ENCODE data around the gene EPHA4. TPM values are rescaled to one million over a fixed set of nuclear protein-coding genes. Genes with fewer than 3 reads are reported as not detected.

The EPHA4 gene
- total RNA-seq, 4 donors from 2014 or later: 38.9 to 98.9 (median 68.0) TPM

- Histone ChIP-seq H3K36me3 (no peaks in the 10 kb centered on the region), H3K9me3 (no peaks in the 10 kb centered on the region), H3K4me3 (replicated peaks in 1 of 3) (no peak overlapping the region), H3K4me1 (peaks cover 2 to 3% of the 10 kb centered on the region in 2 donors), H3K27ac (no peak overlapping the region), H3K27me3 (no peaks in the 10 kb centered on the region)
- DNase-seq: no peak
- 84 to 87% methylated on average over 5 of the region's 5 CpGs for WGBS, 2 donors
- intact Hi-C loops (cut with DNase I): no loop called here
- no peak for TF ChIP-seq CTCF (IDR thresholded peaks at IDR 0.05)
Observed at GRCh38 chr2:221458578-221458977, 113.5 kb downstream of the EPHA4 start.

GRCh38 chr2:221455214-221455613 lies 116.9 kb downstream of the EPHA4 start:
- WGBS, 2 donors: 76 to 81% methylated on average over 6 of the region's 6 CpGs
- Histone ChIP-seq H3K27ac (no peak overlapping the region), H3K9me3 (no peaks in the 10 kb centered on the region)

GRCh38 chr2:221454459-221455105 lies 117.5 kb downstream of the EPHA4 start:
- no peaks in the 10 kb centered on the region for H3K4me1 ChIP-seq
- no peaks in the 10 kb centered on the region for H3K27me3 ChIP-seq
- H3K27ac ChIP-seq: no peak overlapping the region
- no peak for TF ChIP-seq POLR2A (IDR thresholded peaks at IDR 0.05)
- no peak for TF ChIP-seq CTCF (IDR thresholded peaks at IDR 0.05)
- H3K36me3 ChIP-seq: no peaks in the 10 kb centered on the region
- no peak for DNase-seq
- H3K9me3 ChIP-seq: no peaks in the 10 kb centered on the region
- 87 to 96% methylated on average over 3 of the region's 3 CpGs for WGBS, 2 donors
- no peak overlapping the region for H3K4me3 ChIP-seq (replicated peaks in 1 of 3)
- intact Hi-C loops (cut with DNase I): no loop called here

More at GRCh38 chr2:221455214-221455613, 116.9 kb downstream of the EPHA4 start:
- intact Hi-C loops (cut with DNase I): no loop called here
- Histone ChIP-seq H3K4me1 (no peaks in the 10 kb centered on the region), H3K36me3 (no peaks in the 10 kb centered on the region), H3K27me3 (no peaks in the 10 kb centered on the region), H3K4me3 (replicated peaks in 1 of 3) (no peak overlapping the region)
- no peak for DNase-seq
- TF ChIP-seq CTCF (IDR thresholded peaks at IDR 0.05) (no peak), POLR2A (IDR thresholded peaks at IDR 0.05) (no peak)

GRCh38 chr2:221451862-221452788 lies 120.0 kb downstream of the EPHA4 start:
- H3K4me3 ChIP-seq (replicated peaks in 1 of 3): no peak overlapping the region
- peaks cover 0 to 9% of the 10 kb centered on the region in 2 donors for H3K4me1 ChIP-seq
- H3K9me3 ChIP-seq: no peaks in the 10 kb centered on the region
- 91 to 93% methylated on average over 13 of the region's 13 CpGs for WGBS, 2 donors
- H3K27me3 ChIP-seq: no peaks in the 10 kb centered on the region
- intact Hi-C loops (cut with DNase I): no loop called here
- H3K36me3 ChIP-seq: no peaks in the 10 kb centered on the region
- no peak overlapping the region for H3K27ac ChIP-seq
- TF ChIP-seq CTCF (IDR thresholded peaks at IDR 0.05) (no peak), POLR2A (IDR thresholded peaks at IDR 0.05) (no peak)
- no peak for DNase-seq

GRCh38 chr2:221450280-221450679 lies 121.8 kb downstream of the EPHA4 start:
- peaks cover 0 to 9% of the 10 kb centered on the region in 2 donors for H3K4me1 ChIP-seq
- no peaks in the 10 kb centered on the region for H3K36me3 ChIP-seq
- no peak overlapping the region for H3K4me3 ChIP-seq (replicated peaks in 1 of 3)
- H3K9me3 ChIP-seq: no peaks in the 10 kb centered on the region
- TF ChIP-seq POLR2A (IDR thresholded peaks at IDR 0.05) (no peak), CTCF (IDR thresholded peaks at IDR 0.05) (no peak)
- H3K27ac ChIP-seq: no peak overlapping the region
- no peaks in the 10 kb centered on the region for H3K27me3 ChIP-seq
- 96 to 99% methylated on average over 1 of the region's 1 CpG for WGBS, 2 donors
- DNase-seq: no peak
- intact Hi-C loops (cut with DNase I): no loop called here

Data from thyroid gland (tissue), 4 donors.